Liver (tissue), 9 donors: ENCODE data around the gene DCDC2C. TPM values are rescaled to one million over a fixed set of nuclear protein-coding genes. Genes with fewer than 3 reads are reported as not detected.

Experiments
- DNase-seq: peaks from one replicate; pipeline ENCODE4 v3.0.0-alpha.2; 2017; ENCODE audit warnings: low spot score
- H3K27ac ChIP-seq, 2 donors: one replicate each; pipeline ENCODE4 v1.7.0; 2013; ENCODE audit warnings: inconsistent platforms in 2 of 2, low read length in 2 of 2, control low read depth in 1 of 2, low read depth in 1 of 2, mild to moderate bottlenecking in 1 of 2
- H3K27me3 ChIP-seq, 4 donors: one replicate each; pipeline versions ENCODE4 v1.6.1 to v1.7.0; 2013; ENCODE audit warnings: low read length in 3 of 4, inconsistent platforms in 1 of 4, mild to moderate bottlenecking in 1 of 4, moderate library complexity in 1 of 4; ENCODE audit not compliant: control insufficient read depth in 4 of 4, insufficient read depth in 4 of 4
- H3K36me3 ChIP-seq, 4 donors: one replicate each; pipeline versions ENCODE4 v1.6.1 to v1.7.0; 2013; ENCODE audit warnings: low read length in 3 of 4, mild to moderate bottlenecking in 3 of 4, low read depth in 1 of 4, moderate library complexity in 1 of 4; ENCODE audit not compliant: control insufficient read depth in 4 of 4, insufficient read depth in 3 of 4
- H3K4me1 ChIP-seq, 4 donors: one replicate each; pipeline versions ENCODE4 v1.6.1 to v1.7.0; 2013; ENCODE audit warnings: low read length in 3 of 4, mild to moderate bottlenecking in 3 of 4, moderate library complexity in 1 of 4; ENCODE audit not compliant: control insufficient read depth in 4 of 4, insufficient read depth in 4 of 4
- H3K4me3 ChIP-seq, 3 donors: one replicate each; pipeline versions ENCODE4 v1.6.1 to v1.7.0; 2013; ENCODE audit warnings: low read length in 3 of 3, control low read depth in 1 of 3, low read depth in 1 of 3, mild to moderate bottlenecking in 1 of 3
- H3K9ac ChIP-seq, 2 donors: one replicate each; pipeline ENCODE4 v1.7.0; 2013; ENCODE audit warnings: low read length in 2 of 2, mild to moderate bottlenecking in 2 of 2, moderate library complexity in 2 of 2, control low read depth in 1 of 2, low read depth in 1 of 2
- H3K9me3 ChIP-seq, 4 donors: one replicate each; pipeline versions ENCODE4 v1.6.1 to v1.7.0; 2013; ENCODE audit warnings: low read length in 3 of 4; ENCODE audit not compliant: control insufficient read depth in 4 of 4
- EGR1 ChIP-seq, 2 donors: IDR thresholded peaks; 2 replicates each; pipeline ENCODE4 v1.6.1; 2016 to 2018; ENCODE audit warnings: antibody characterized with exemption in 2 of 2, low read depth in 2 of 2
- FOXA1 ChIP-seq: IDR thresholded peaks from 2 replicates; pipeline ENCODE4 v1.6.1; 2016; ENCODE audit warnings: antibody characterized with exemption
- FOXA2 ChIP-seq: IDR thresholded peaks from 2 replicates; pipeline ENCODE4 v1.6.1; 2016; ENCODE audit warnings: antibody characterized with exemption
- GABPA ChIP-seq, 2 donors: IDR thresholded peaks in 1 of 2; conservative IDR thresholded peaks in 1 of 2; 2 replicates each; pipeline ENCODE4 v1.6.1; 2016; ENCODE audit warnings: antibody characterized with exemption in 2 of 2, mild to moderate bottlenecking in 1 of 2, moderate library complexity in 1 of 2
- HNF4A ChIP-seq, 2 donors: conservative IDR thresholded peaks; 2 replicates each; pipeline ENCODE4 v1.6.1; 2016; ENCODE audit warnings: antibody characterized with exemption in 2 of 2, mild to moderate bottlenecking in 2 of 2
- HNF4G ChIP-seq: IDR thresholded peaks from 2 replicates; pipeline ENCODE4 v1.6.1; 2016; ENCODE audit warnings: antibody characterized with exemption
- NR2F2 ChIP-seq: IDR thresholded peaks from 2 replicates; pipeline ENCODE4 v1.6.1; 2016; ENCODE audit warnings: antibody characterized with exemption
- RAD21 ChIP-seq, 2 donors: IDR thresholded peaks; 2 replicates each; pipeline ENCODE4 v1.6.1; 2016; ENCODE audit warnings: antibody characterized with exemption in 2 of 2, mild to moderate bottlenecking in 2 of 2
- RXRA ChIP-seq, 2 donors: IDR thresholded peaks; 2 replicates each; pipeline ENCODE4 v1.6.1; 2017 to 2018; ENCODE audit warnings: antibody characterized with exemption in 2 of 2, mild to moderate bottlenecking in 1 of 2
- TAF1 ChIP-seq: conservative IDR thresholded peaks from 2 replicates; pipeline ENCODE4 v1.6.1; 2016; ENCODE audit warnings: antibody characterized with exemption, mild to moderate bottlenecking
- YY1 ChIP-seq: IDR thresholded peaks from 2 replicates; pipeline ENCODE4 v1.6.1; 2016; ENCODE audit warnings: antibody characterized with exemption, mild to moderate bottlenecking
- WGBS: extraction: QIAGEN DNeasy Blood & Tissue Kit; methylation state at CpG from one replicate; pipeline ENCODE4 v1.1.7; 2013; 5-methylcytosine and 5-hydroxymethylcytosine counted together
- polyA plus RNA-seq, 2 donors: library from polyadenylated mRNA; stranded (reverse) in 1 of 2; unstranded in 1 of 2; fragments of 200-250 nt in 1 of 2; fragments of >200 nt in 1 of 2; fragmentation: Nextera tagmentation in 1 of 2; extraction: Ambion mirVana in 1 of 2; gene quantifications; one replicate each; pipeline versions ENCODE4 v1.2.1 to v1.2.3, GENCODE V29; 2013 to 2015
- total RNA-seq, 2 donors: library from RNA; depleted of rRNA; stranded (reverse); fragments of >200 nt; gene quantifications; one replicate each; pipeline ENCODE4 v1.2.3, GENCODE V29; 2014
- TF ChIP-seq, protein P1 (sequence below): IDR thresholded peaks from 2 replicates; pipeline ENCODE4 v1.6.1; 2016; ENCODE audit warnings: antibody characterized with exemption
- TF ChIP-seq, protein P2 (sequence below): IDR thresholded peaks from 2 replicates; pipeline ENCODE4 v1.6.1; 2016; ENCODE audit warnings: antibody characterized with exemption
- TF ChIP-seq, protein P3 (sequence below): IDR thresholded peaks from 2 replicates; pipeline ENCODE4 v1.6.1; 2016; ENCODE audit warnings: antibody characterized with exemption, mild to moderate bottlenecking
- TF ChIP-seq, protein P4 (sequence below): fragments of 150-350 bp; IDR thresholded peaks from 2 replicates; pipeline ENCODE4 v1.5.1; 2017; ENCODE audit warnings: improper control_type of control experiment, low read depth, low read length; ENCODE audit not compliant: missing input control
- TF ChIP-seq, protein P5 (sequence below): IDR thresholded peaks from 2 replicates; pipeline ENCODE4 v1.6.1; 2016; ENCODE audit warnings: antibody characterized with exemption
- donor health status: healthy.
- donor health status: healthy.
- donor health status: healthy.
- donor health status: healthy.
- donor health status: healthy.

The DCDC2C gene
- total and polyA plus RNA-seq, 4 donors = not detected

DNA sequence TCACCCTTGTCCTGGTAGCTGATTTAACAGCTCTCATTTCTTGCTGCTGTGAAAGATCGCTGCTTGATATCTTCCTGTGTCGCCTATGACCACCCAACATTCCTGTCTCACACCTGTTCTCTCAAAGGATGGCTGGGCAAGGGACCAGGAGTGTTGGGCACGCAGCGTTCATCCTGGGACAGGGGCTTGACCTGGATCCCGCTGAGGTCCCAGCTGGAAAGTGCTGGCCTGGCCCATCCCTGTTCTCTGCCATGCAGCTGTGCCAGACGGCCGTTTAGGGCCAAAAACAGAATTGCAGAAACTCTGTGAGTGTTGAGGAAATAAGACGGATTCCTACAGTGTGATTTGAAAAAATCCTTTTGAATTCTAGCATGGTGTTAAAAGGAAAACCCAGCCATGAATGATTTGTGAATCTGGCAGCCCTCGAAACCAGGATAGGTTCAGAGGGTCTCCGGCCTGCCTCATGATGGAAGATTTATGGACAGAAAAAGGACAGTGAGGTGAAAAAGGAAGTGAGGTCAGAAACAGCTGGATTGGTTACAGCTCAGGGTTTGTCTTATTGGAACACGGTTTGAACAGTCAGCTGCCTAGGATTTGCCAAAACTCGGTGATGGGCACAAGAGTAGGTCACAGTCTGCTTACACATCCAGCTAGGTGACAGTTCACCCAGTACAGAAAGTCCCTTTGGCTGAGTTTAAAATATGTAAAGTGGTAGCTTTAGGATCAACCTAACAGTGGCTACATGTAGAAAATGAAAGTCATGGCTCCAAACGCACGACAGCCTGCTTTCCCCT, 164.8 kb downstream of the DCDC2C start:
- TF ChIP-seq FOXA2 (no peak), RAD21 (IDR thresholded peaks at IDR 0.05) (no peak)
- TF ChIP-seq, protein P1, sequence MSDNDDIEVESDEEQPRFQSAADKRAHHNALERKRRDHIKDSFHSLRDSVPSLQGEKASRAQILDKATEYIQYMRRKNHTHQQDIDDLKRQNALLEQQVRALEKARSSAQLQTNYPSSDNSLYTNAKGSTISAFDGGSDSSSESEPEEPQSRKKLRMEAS = no peak

GRCh38 chr2:3870222-3870621, 166.8 kb downstream of the DCDC2C start:
- Histone ChIP-seq H3K27me3 (no peaks in the 10 kb centered on the region), H3K4me1 (no peaks in the 10 kb centered on the region), H3K27ac (no peak overlapping the region), H3K36me3 (no peaks in the 10 kb centered on the region), H3K9ac (no peak overlapping the region), H3K4me3 (no peak overlapping the region), H3K9me3 (no peaks in the 10 kb centered on the region)
- no peak for TF ChIP-seq GABPA (IDR thresholded peaks at IDR 0.05 in 1 of 2, conservative IDR thresholded peaks at IDR 0.05 in 1 of 2)
- TF ChIP-seq NR2F2 = no peak
- TF ChIP-seq, protein P2, sequence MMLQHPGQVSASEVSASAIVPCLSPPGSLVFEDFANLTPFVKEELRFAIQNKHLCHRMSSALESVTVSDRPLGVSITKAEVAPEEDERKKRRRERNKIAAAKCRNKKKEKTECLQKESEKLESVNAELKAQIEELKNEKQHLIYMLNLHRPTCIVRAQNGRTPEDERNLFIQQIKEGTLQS = no peak
- TF ChIP-seq YY1 = no peak
- TF ChIP-seq, protein P3, sequence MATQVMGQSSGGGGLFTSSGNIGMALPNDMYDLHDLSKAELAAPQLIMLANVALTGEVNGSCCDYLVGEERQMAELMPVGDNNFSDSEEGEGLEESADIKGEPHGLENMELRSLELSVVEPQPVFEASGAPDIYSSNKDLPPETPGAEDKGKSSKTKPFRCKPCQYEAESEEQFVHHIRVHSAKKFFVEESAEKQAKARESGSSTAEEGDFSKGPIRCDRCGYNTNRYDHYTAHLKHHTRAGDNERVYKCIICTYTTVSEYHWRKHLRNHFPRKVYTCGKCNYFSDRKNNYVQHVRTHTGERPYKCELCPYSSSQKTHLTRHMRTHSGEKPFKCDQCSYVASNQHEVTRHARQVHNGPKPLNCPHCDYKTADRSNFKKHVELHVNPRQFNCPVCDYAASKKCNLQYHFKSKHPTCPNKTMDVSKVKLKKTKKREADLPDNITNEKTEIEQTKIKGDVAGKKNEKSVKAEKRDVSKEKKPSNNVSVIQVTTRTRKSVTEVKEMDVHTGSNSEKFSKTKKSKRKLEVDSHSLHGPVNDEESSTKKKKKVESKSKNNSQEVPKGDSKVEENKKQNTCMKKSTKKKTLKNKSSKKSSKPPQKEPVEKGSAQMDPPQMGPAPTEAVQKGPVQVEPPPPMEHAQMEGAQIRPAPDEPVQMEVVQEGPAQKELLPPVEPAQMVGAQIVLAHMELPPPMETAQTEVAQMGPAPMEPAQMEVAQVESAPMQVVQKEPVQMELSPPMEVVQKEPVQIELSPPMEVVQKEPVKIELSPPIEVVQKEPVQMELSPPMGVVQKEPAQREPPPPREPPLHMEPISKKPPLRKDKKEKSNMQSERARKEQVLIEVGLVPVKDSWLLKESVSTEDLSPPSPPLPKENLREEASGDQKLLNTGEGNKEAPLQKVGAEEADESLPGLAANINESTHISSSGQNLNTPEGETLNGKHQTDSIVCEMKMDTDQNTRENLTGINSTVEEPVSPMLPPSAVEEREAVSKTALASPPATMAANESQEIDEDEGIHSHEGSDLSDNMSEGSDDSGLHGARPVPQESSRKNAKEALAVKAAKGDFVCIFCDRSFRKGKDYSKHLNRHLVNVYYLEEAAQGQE = no peak
- TF ChIP-seq HNF4A (conservative IDR thresholded peaks at IDR 0.05) = no peak
- DNase-seq = no peak
- 72% methylated on average over 7 of the region's 7 CpGs for WGBS

More for the DNA sequence above, 164.8 kb downstream of the DCDC2C start:
- no peaks in the 10 kb centered on the region for H3K9me3 ChIP-seq
- H3K27me3 ChIP-seq = no peaks in the 10 kb centered on the region
- H3K9ac ChIP-seq = no peak overlapping the region
- no peak overlapping the region for H3K4me3 ChIP-seq
- H3K27ac ChIP-seq = no peak overlapping the region
- DNase-seq = no peak
- H3K36me3 ChIP-seq = no peaks in the 10 kb centered on the region
- 70% methylated on average over 14 of the region's 14 CpGs for WGBS
- H3K4me1 ChIP-seq = no peaks in the 10 kb centered on the region

GRCh38 chr2:3871002-3871401, 167.6 kb downstream of the DCDC2C start:
- Histone ChIP-seq H3K9me3 (no peaks in the 10 kb centered on the region), H3K27me3 (no peaks in the 10 kb centered on the region), H3K27ac (no peak overlapping the region), H3K9ac (no peak overlapping the region), H3K4me1 (no peaks in the 10 kb centered on the region), H3K4me3 (no peak overlapping the region), H3K36me3 (no peaks in the 10 kb centered on the region)
- no peak for DNase-seq
- 82% methylated on average over 4 of the region's 4 CpGs for WGBS
- TF ChIP-seq HNF4G = no peak
- TF ChIP-seq GABPA (IDR thresholded peaks at IDR 0.05 in 1 of 2, conservative IDR thresholded peaks at IDR 0.05 in 1 of 2) = no peak
- no peak for TF ChIP-seq YY1
- no peak for TF ChIP-seq HNF4A (conservative IDR thresholded peaks at IDR 0.05)
- TF ChIP-seq, protein P4, sequence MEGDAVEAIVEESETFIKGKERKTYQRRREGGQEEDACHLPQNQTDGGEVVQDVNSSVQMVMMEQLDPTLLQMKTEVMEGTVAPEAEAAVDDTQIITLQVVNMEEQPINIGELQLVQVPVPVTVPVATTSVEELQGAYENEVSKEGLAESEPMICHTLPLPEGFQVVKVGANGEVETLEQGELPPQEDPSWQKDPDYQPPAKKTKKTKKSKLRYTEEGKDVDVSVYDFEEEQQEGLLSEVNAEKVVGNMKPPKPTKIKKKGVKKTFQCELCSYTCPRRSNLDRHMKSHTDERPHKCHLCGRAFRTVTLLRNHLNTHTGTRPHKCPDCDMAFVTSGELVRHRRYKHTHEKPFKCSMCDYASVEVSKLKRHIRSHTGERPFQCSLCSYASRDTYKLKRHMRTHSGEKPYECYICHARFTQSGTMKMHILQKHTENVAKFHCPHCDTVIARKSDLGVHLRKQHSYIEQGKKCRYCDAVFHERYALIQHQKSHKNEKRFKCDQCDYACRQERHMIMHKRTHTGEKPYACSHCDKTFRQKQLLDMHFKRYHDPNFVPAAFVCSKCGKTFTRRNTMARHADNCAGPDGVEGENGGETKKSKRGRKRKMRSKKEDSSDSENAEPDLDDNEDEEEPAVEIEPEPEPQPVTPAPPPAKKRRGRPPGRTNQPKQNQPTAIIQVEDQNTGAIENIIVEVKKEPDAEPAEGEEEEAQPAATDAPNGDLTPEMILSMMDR = no peak
- no peak for TF ChIP-seq FOXA1
- TF ChIP-seq, protein P2 = no peak
- no peak for TF ChIP-seq NR2F2
- no peak for TF ChIP-seq RXRA (IDR thresholded peaks at IDR 0.05)
- TF ChIP-seq TAF1 = no peak
- TF ChIP-seq, protein P5, sequence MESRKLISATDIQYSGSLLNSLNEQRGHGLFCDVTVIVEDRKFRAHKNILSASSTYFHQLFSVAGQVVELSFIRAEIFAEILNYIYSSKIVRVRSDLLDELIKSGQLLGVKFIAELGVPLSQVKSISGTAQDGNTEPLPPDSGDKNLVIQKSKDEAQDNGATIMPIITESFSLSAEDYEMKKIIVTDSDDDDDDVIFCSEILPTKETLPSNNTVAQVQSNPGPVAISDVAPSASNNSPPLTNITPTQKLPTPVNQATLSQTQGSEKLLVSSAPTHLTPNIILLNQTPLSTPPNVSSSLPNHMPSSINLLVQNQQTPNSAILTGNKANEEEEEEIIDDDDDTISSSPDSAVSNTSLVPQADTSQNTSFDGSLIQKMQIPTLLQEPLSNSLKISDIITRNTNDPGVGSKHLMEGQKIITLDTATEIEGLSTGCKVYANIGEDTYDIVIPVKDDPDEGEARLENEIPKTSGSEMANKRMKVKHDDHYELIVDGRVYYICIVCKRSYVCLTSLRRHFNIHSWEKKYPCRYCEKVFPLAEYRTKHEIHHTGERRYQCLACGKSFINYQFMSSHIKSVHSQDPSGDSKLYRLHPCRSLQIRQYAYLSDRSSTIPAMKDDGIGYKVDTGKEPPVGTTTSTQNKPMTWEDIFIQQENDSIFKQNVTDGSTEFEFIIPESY = no peak
- no peak for TF ChIP-seq FOXA2
- no peak for TF ChIP-seq EGR1 (IDR thresholded peaks at IDR 0.05; ENCODE audit: low read depth in 2 of 2)
- TF ChIP-seq, protein P1 = no peak
